K562 (cell line): ENCODE data around the gene RASGRP4. TPM values are rescaled to one million over a fixed set of nuclear protein-coding genes. Genes with fewer than 3 reads are reported as not detected.
A peak's percentile ranks its signal among the peaks of the same experiment; 100 is the strongest.

Source experiments
- CSDE1 ChIP-seq, 2 experiments: fragments of 450-650 bp; IDR thresholded peaks; 2 replicates each; pipeline ENCODE4 v1.6.1; 2016; ENCODE audit warnings: mild to moderate bottlenecking in 1 of 2
- EWSR1 ChIP-seq: fragments of 450-650 bp; IDR thresholded peaks from 2 replicates; pipeline ENCODE4 v1.6.1; 2018; ENCODE audit warnings: borderline replicate concordance, mild to moderate bottlenecking, low read depth, moderate library complexity; ENCODE audit not compliant: partially characterized antibody
- FOXK2 ChIP-seq, 2 experiments: fragments of 450-650 bp; IDR thresholded peaks in 1 of 2; conservative IDR thresholded peaks in 1 of 2; 2 replicates each; pipeline ENCODE4 v1.6.1; 2016; ENCODE audit warnings: low read depth in 2 of 2, mild to moderate bottlenecking in 1 of 2
- NCOA4 ChIP-seq: fragments of 450-650 bp; IDR thresholded peaks from 2 replicates; pipeline ENCODE4 v1.6.1; 2018; ENCODE audit warnings: mild to moderate bottlenecking; ENCODE audit not compliant: partially characterized antibody
- NFATC3 ChIP-seq: fragments of 450-650 bp; IDR thresholded peaks from 2 replicates; pipeline ENCODE4 v1.6.1; 2017; ENCODE audit warnings: mild to moderate bottlenecking
- NFIX ChIP-seq: fragments of 250-450 bp; sonication (Bioruptor Pico); IDR thresholded peaks from 2 replicates; pipeline ENCODE4 v1.4.0; 2020; ENCODE audit warnings: low read depth, mild to moderate bottlenecking, moderate library complexity
- PPARD ChIP-seq: fragments of 250-450 bp; sonication (Bioruptor Pico); IDR thresholded peaks from 2 replicates; pipeline ENCODE4 v1.8.0; 2022; ENCODE audit warnings: inconsistent platforms, mild to moderate bottlenecking, moderate library complexity
- PRPF4 ChIP-seq: fragments of 200-400 bp; formaldehyde crosslinking; IDR thresholded peaks from one replicate; pipeline ENCODE4 v1.6.1; 2017; ENCODE audit warnings: low read length, low read depth, mild to moderate bottlenecking; ENCODE audit not compliant: insufficient read depth, poor library complexity, severe bottlenecking
- SAFB ChIP-seq: fragments of 200-400 bp; formaldehyde crosslinking; IDR thresholded peaks from 2 replicates; pipeline ENCODE4 v1.6.1; 2017; ENCODE audit warnings: low read depth, low read length, borderline replicate concordance
- ZNF232 ChIP-seq: sonication (generic); formaldehyde crosslinking; IDR thresholded peaks from 2 replicates; pipeline ENCODE4 v1.8.0; 2022; ENCODE audit warnings: mild to moderate bottlenecking, missing genetic modification reagents
- ZNF253 ChIP-seq: fragments of 250-450 bp; sonication (Bioruptor Pico); conservative IDR thresholded peaks from 2 replicates; pipeline ENCODE4 v1.6.1; 2021; ENCODE audit warnings: mild to moderate bottlenecking
- ZNF324 ChIP-seq: fragments of 250-450 bp; sonication (Bioruptor Pico); IDR thresholded peaks from 2 replicates; pipeline ENCODE4 v1.4.0; 2020; ENCODE audit warnings: mild to moderate bottlenecking
- polyA plus RNA-seq, 8 experiments: library from polyadenylated mRNA; depleted of rRNA in 4 of 8; stranded (reverse) in 5 of 8; unstranded in 3 of 8; fragments of >200 nt; fragmentation: Nextera tagmentation in 2 of 8; fragmentation: Illumina TruSeq in 1 of 8; extraction: Ambion mirVana in 2 of 8; extraction: Trizol in 1 of 8; gene quantifications; 2 replicates each; pipeline versions ENCODE4 v1.2.1 to v1.2.3, GENCODE V29; 2011 to 2014; ENCODE audit warnings: inconsistent platforms in 1 of 8, missing spikeins in 1 of 8
- total RNA-seq, 7 experiments: library from RNA; depleted of rRNA in 6 of 7; stranded (reverse); fragments of >200 nt in 6 of 7; fragmentation: Illumina TruSeq in 2 of 7; extraction: Trizol in 2 of 7; gene quantifications; 2 replicates each; pipeline versions ENCODE4 v1.2.1 to v1.2.3, GENCODE V29; 2011 to 2021; ENCODE audit warnings: low replicate concordance in 1 of 7
- TF ChIP-seq, protein P1 (sequence below): sonication (generic); formaldehyde crosslinking; IDR thresholded peaks from 2 replicates; pipeline ENCODE4 v1.8.1; 2023; ENCODE audit warnings: mild to moderate bottlenecking, missing genetic modification reagents
- TF ChIP-seq, protein P2 (sequence below): fragments of 200-600 bp; sonication (generic); IDR thresholded peaks from one replicate; pipeline ENCODE4 v1.6.1; 2012; ENCODE audit warnings: mild to moderate bottlenecking, low read depth, low read length, inconsistent platforms
- TF ChIP-seq, protein P3 (sequence below): fragments of 450-650 bp; conservative IDR thresholded peaks from 2 replicates; pipeline ENCODE4 v1.6.1; 2016; ENCODE audit warnings: missing genetic modification characterization, low read depth, mild to moderate bottlenecking, missing compliant biosample characterization, moderate library complexity

Gene RASGRP4
- total and polyA plus RNA-seq, 9 of the 15 experiments (the other 6 are each of a cell fraction or from before 2014, with no cell fraction given), result 0.39 to 4.6 (median 3.8) TPM

- TF ChIP-seq, protein P1, sequence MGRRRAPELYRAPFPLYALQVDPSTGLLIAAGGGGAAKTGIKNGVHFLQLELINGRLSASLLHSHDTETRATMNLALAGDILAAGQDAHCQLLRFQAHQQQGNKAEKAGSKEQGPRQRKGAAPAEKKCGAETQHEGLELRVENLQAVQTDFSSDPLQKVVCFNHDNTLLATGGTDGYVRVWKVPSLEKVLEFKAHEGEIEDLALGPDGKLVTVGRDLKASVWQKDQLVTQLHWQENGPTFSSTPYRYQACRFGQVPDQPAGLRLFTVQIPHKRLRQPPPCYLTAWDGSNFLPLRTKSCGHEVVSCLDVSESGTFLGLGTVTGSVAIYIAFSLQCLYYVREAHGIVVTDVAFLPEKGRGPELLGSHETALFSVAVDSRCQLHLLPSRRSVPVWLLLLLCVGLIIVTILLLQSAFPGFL (CRISPR knock-in tag), result no peak
- no peak for TF ChIP-seq ZNF253 (CRISPR knock-in tag)
- TF ChIP-seq EWSR1, result no peak
- TF ChIP-seq SAFB, result no peak
- TF ChIP-seq, protein P2, sequence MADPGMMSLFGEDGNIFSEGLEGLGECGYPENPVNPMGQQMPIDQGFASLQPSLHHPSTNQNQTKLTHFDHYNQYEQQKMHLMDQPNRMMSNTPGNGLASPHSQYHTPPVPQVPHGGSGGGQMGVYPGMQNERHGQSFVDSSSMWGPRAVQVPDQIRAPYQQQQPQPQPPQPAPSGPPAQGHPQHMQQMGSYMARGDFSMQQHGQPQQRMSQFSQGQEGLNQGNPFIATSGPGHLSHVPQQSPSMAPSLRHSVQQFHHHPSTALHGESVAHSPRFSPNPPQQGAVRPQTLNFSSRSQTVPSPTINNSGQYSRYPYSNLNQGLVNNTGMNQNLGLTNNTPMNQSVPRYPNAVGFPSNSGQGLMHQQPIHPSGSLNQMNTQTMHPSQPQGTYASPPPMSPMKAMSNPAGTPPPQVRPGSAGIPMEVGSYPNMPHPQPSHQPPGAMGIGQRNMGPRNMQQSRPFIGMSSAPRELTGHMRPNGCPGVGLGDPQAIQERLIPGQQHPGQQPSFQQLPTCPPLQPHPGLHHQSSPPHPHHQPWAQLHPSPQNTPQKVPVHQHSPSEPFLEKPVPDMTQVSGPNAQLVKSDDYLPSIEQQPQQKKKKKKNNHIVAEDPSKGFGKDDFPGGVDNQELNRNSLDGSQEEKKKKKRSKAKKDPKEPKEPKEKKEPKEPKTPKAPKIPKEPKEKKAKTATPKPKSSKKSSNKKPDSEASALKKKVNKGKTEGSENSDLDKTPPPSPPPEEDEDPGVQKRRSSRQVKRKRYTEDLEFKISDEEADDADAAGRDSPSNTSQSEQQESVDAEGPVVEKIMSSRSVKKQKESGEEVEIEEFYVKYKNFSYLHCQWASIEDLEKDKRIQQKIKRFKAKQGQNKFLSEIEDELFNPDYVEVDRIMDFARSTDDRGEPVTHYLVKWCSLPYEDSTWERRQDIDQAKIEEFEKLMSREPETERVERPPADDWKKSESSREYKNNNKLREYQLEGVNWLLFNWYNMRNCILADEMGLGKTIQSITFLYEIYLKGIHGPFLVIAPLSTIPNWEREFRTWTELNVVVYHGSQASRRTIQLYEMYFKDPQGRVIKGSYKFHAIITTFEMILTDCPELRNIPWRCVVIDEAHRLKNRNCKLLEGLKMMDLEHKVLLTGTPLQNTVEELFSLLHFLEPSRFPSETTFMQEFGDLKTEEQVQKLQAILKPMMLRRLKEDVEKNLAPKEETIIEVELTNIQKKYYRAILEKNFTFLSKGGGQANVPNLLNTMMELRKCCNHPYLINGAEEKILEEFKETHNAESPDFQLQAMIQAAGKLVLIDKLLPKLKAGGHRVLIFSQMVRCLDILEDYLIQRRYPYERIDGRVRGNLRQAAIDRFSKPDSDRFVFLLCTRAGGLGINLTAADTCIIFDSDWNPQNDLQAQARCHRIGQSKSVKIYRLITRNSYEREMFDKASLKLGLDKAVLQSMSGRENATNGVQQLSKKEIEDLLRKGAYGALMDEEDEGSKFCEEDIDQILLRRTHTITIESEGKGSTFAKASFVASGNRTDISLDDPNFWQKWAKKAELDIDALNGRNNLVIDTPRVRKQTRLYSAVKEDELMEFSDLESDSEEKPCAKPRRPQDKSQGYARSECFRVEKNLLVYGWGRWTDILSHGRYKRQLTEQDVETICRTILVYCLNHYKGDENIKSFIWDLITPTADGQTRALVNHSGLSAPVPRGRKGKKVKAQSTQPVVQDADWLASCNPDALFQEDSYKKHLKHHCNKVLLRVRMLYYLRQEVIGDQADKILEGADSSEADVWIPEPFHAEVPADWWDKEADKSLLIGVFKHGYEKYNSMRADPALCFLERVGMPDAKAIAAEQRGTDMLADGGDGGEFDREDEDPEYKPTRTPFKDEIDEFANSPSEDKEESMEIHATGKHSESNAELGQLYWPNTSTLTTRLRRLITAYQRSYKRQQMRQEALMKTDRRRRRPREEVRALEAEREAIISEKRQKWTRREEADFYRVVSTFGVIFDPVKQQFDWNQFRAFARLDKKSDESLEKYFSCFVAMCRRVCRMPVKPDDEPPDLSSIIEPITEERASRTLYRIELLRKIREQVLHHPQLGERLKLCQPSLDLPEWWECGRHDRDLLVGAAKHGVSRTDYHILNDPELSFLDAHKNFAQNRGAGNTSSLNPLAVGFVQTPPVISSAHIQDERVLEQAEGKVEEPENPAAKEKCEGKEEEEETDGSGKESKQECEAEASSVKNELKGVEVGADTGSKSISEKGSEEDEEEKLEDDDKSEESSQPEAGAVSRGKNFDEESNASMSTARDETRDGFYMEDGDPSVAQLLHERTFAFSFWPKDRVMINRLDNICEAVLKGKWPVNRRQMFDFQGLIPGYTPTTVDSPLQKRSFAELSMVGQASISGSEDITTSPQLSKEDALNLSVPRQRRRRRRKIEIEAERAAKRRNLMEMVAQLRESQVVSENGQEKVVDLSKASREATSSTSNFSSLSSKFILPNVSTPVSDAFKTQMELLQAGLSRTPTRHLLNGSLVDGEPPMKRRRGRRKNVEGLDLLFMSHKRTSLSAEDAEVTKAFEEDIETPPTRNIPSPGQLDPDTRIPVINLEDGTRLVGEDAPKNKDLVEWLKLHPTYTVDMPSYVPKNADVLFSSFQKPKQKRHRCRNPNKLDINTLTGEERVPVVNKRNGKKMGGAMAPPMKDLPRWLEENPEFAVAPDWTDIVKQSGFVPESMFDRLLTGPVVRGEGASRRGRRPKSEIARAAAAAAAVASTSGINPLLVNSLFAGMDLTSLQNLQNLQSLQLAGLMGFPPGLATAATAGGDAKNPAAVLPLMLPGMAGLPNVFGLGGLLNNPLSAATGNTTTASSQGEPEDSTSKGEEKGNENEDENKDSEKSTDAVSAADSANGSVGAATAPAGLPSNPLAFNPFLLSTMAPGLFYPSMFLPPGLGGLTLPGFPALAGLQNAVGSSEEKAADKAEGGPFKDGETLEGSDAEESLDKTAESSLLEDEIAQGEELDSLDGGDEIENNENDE, result no peak
- no peak for TF ChIP-seq ZNF324 (CRISPR knock-in tag)
- TF ChIP-seq NFIX, result no peak
- TF ChIP-seq NCOA4, result no peak
- no peak for TF ChIP-seq PRPF4
- no peak for TF ChIP-seq CSDE1 (IDR thresholded peaks at IDR 0.05)
- TF ChIP-seq ZNF232 (CRISPR knock-in tag), result no peak
- peak in 1 of 2 experiments; percentile 18; a peak in 1 of 4 replicates for TF ChIP-seq FOXK2 (conservative IDR thresholded peaks at IDR 0.05 in 1 of 2, IDR thresholded peaks at IDR 0.05 in 1 of 2; ENCODE audit: low read depth in 2 of 2)
- TF ChIP-seq PPARD (CRISPR knock-in tag), result no peak
- TF ChIP-seq, protein P3, sequence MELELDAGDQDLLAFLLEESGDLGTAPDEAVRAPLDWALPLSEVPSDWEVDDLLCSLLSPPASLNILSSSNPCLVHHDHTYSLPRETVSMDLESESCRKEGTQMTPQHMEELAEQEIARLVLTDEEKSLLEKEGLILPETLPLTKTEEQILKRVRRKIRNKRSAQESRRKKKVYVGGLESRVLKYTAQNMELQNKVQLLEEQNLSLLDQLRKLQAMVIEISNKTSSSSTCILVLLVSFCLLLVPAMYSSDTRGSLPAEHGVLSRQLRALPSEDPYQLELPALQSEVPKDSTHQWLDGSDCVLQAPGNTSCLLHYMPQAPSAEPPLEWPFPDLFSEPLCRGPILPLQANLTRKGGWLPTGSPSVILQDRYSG (tag), result no peak
- TF ChIP-seq NFATC3, result no peak
Observed at GRCh38 chr19:38370299-38370698, 55.7 kb downstream of the RASGRP4 start (continued).
